SU-DHL-6 (cell line): Measurements from ENCODE around the gene SETD5.

ENCODE experiments used
- H2AFZ ChIP-seq: fragments of 200-600 bp; sonication (generic); 2 replicates; pipeline ENCODE4 v1.6.1; 2014; ENCODE audit warnings: low read depth, mild to moderate bottlenecking, moderate library complexity, mixed read lengths, antibody characterized with exemption, low read length; ENCODE audit not compliant: severe bottlenecking
- H3F3A ChIP-seq: fragments of 200-600 bp; shearing (Covaris generic); 2 replicates; pipeline ENCODE4 v1.6.0; 2016; ENCODE audit warnings: antibody characterized with exemption, mild to moderate bottlenecking; ENCODE audit not compliant: insufficient read depth
- H3K27ac ChIP-seq: fragments of 200-600 bp; sonication (generic); 2 replicates; pipeline ENCODE4 v1.5.1; 2016; ENCODE audit warnings: low read depth, mild to moderate bottlenecking, low read length, moderate library complexity, mixed read lengths
- H3K27me3 ChIP-seq: fragments of 200-600 bp; sonication (generic), shearing (Covaris generic); 2 replicates; pipeline ENCODE4 v1.6.0; 2014; ENCODE audit warnings: mild to moderate bottlenecking, low read length
- H3K36me3 ChIP-seq: fragments of 200-600 bp; sonication (generic); 2 replicates; pipeline ENCODE4 v1.6.1; 2014; ENCODE audit warnings: mild to moderate bottlenecking, low read length, mixed read lengths
- H3K4me2 ChIP-seq: fragments of 300-600, 200-600 bp; shearing (Covaris generic), sonication (generic); 2 replicates; pipeline ENCODE4 v1.6.0; 2014; ENCODE audit warnings: low read length, low read depth, mild to moderate bottlenecking; ENCODE audit not compliant: poor library complexity, severe bottlenecking
- H3K4me3 ChIP-seq: fragments of 200-600 bp; sonication (generic); 2 replicates; pipeline ENCODE4 v1.5.1; 2014; ENCODE audit warnings: antibody characterized with exemption, low read length, mild to moderate bottlenecking, mixed read lengths; ENCODE audit not compliant: insufficient read depth, poor library complexity, severe bottlenecking
- H3K79me2 ChIP-seq: fragments of 200-600 bp; sonication (generic); 2 replicates; pipeline ENCODE4 v1.6.1; 2014; ENCODE audit warnings: mild to moderate bottlenecking, low read length, moderate library complexity; ENCODE audit not compliant: insufficient read depth
- H3K9ac ChIP-seq: fragments of 200-600 bp; sonication (generic); 2 replicates; pipeline ENCODE4 v1.7.0; 2014; ENCODE audit warnings: mild to moderate bottlenecking, low read length
- H3K9me2 ChIP-seq: fragments of 200-600 bp; sonication (generic); replicated peaks from 2 replicates; pipeline ENCODE4 v1.6.1; 2014; ENCODE audit warnings: low read length; ENCODE audit not compliant: insufficient read depth
- H3K9me3 ChIP-seq: fragments of 200-600 bp; sonication (generic); 2 replicates; pipeline ENCODE4 v1.6.1; 2014; ENCODE audit warnings: low read length, mixed read lengths; ENCODE audit not compliant: insufficient read depth
- H4K20me1 ChIP-seq: fragments of 200-600 bp; sonication (generic); 2 replicates; pipeline ENCODE4 v1.6.1; 2014; ENCODE audit warnings: low read depth, mild to moderate bottlenecking, antibody characterized with exemption, low read length, moderate library complexity, mixed read lengths
- EZH2phosphoT487 ChIP-seq: fragments of 200-600 bp; sonication (generic), shearing (Covaris generic); conservative IDR thresholded peaks from 2 replicates; pipeline ENCODE4 v1.6.1; 2018; ENCODE audit warnings: mild to moderate bottlenecking, antibody characterized with exemption, low read length, moderate library complexity, mixed read lengths
- TF ChIP-seq, protein P1 (sequence below): fragments of 200-600 bp; sonication (generic); IDR thresholded peaks from one replicate; pipeline ENCODE4 v1.5.1; 2017; ENCODE audit warnings: antibody characterized with exemption, mild to moderate bottlenecking, low read length, moderate library complexity; ENCODE audit not compliant: insufficient read depth, poor library complexity, severe bottlenecking

SETD5 gene

DNA sequence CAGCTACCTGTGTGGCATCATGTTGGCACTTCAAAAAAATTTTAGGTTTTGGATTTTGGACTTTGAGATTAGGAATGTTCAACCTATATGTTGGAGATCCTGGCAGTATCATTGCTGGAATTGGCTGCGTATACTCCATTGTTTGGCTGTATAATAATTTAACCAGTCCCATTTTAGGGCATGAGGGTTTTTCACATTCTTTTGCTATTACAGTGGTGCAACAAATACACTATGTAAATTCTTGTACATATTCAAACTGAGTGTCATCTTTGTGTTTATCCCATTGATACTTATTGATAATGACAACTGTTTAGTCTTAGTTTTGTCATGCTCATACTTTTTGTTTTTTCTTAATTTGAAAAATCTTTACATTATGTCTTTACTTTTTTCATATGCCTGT lies 27.9 kb upstream of the SETD5 start:
- Histone ChIP-seq H3K4me3 (no peak overlapping the region), H3K9ac (no peak overlapping the region), H2AFZ (no peak overlapping the region), H3F3A (no peaks in the 10 kb centered on the region), H4K20me1 (no peaks in the 10 kb centered on the region), H3K4me2 (no peak overlapping the region), H3K27ac (no peak overlapping the region), H3K9me2 (no peaks in the 10 kb centered on the region), H3K36me3 (peaks cover 30% of the 10 kb centered on the region), H3K27me3 (no peaks in the 10 kb centered on the region), H3K79me2 (peaks cover 6% of the 10 kb centered on the region; the same call in 1 of the 2 replicates), H3K9me3 (no peaks in the 10 kb centered on the region)
- TF ChIP-seq EZH2phosphoT487 = no peak
- TF ChIP-seq, protein P1, sequence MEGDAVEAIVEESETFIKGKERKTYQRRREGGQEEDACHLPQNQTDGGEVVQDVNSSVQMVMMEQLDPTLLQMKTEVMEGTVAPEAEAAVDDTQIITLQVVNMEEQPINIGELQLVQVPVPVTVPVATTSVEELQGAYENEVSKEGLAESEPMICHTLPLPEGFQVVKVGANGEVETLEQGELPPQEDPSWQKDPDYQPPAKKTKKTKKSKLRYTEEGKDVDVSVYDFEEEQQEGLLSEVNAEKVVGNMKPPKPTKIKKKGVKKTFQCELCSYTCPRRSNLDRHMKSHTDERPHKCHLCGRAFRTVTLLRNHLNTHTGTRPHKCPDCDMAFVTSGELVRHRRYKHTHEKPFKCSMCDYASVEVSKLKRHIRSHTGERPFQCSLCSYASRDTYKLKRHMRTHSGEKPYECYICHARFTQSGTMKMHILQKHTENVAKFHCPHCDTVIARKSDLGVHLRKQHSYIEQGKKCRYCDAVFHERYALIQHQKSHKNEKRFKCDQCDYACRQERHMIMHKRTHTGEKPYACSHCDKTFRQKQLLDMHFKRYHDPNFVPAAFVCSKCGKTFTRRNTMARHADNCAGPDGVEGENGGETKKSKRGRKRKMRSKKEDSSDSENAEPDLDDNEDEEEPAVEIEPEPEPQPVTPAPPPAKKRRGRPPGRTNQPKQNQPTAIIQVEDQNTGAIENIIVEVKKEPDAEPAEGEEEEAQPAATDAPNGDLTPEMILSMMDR = no peak

DNA sequence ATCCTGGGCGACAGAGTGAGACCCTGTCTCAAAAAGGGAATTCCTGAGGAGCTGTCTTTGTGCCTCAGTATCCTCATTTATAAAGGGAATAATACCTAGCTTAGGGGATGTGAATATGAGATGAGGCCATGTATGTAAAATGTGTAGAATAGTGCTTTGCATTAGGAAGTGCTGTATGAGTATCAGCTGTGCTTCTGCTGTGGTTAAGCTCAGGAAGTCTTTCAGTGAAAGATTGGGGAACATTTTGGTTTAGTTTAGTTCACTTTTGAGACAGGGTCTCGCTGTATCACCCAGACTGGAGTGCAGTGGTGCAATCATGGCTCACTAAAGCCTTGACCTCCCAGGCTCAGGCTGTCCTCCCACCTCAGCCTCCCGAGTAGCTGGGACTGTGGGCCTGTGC lies 23.9 kb upstream of the SETD5 start:
- Histone ChIP-seq H2AFZ (no peak overlapping the region), H3K27ac (no peak overlapping the region), H3F3A (no peaks in the 10 kb centered on the region), H3K27me3 (no peaks in the 10 kb centered on the region), H3K4me2 (no peak overlapping the region), H3K79me2 (no peaks in the 10 kb centered on the region), H3K9ac (no peak overlapping the region), H4K20me1 (no peaks in the 10 kb centered on the region), H3K9me2 (no peaks in the 10 kb centered on the region), H3K36me3 (peaks cover 35% of the 10 kb centered on the region; the same call in 1 of the 2 replicates), H3K9me3 (no peaks in the 10 kb centered on the region), H3K4me3 (no peak overlapping the region)
- TF ChIP-seq EZH2phosphoT487 = no peak
- TF ChIP-seq, protein P1 = no peak

DNA sequence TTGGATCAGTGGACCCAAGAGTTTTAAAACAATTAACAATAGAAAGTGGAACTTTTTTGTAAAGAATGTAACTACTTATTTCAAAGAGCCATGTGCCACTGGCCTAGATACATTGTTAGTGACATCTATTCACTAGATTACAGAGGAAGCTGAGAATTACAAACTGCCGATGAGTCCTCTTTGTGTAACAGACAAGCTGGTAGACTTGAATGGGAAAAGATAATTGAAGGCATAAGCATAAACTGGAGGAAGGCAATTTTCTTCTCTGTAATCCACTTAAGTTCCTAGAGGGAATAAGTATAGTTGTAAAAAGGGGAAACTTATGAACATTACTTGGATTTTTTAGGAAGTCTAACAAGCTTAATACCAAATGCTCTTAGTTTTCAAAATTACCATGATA lies 19.4 kb upstream of the SETD5 start:
- H3K9me3 ChIP-seq = no peaks in the 10 kb centered on the region
- peaks cover 19% of the 10 kb centered on the region for H3F3A ChIP-seq
- H2AFZ ChIP-seq = no peak overlapping the region
- H4K20me1 ChIP-seq = no peaks in the 10 kb centered on the region
- H3K27me3 ChIP-seq = no peaks in the 10 kb centered on the region
- H3K27ac ChIP-seq = no peak overlapping the region
- no peaks in the 10 kb centered on the region for H3K9me2 ChIP-seq
- no peak overlapping the region for H3K4me2 ChIP-seq
- H3K9ac ChIP-seq = no peak overlapping the region
- no peaks in the 10 kb centered on the region for H3K79me2 ChIP-seq
- TF ChIP-seq, protein P1 = no peak
- no peak for TF ChIP-seq EZH2phosphoT487
- H3K36me3 ChIP-seq = peaks cover 17% of the 10 kb centered on the region; the same call in 1 of the 2 replicates
- no peak overlapping the region for H3K4me3 ChIP-seq
